Spleen (tissue), 11 donors: ENCODE measurements around the gene MAPK8IP3. TPM values are rescaled to one million over a fixed set of nuclear protein-coding genes. Genes with fewer than 3 reads are reported as not detected.
A peak's percentile ranks its signal among the peaks of the same experiment; 100 is the strongest.

ENCODE experiments used
- DNase-seq: peaks from one replicate; pipeline ENCODE4 v3.0.0-alpha.2; 2020
- H3K27ac ChIP-seq, 8 donors: fragments of 200-600 bp; sonication (generic) in 7 of 8; 1 replicate in 4 of 8; 2 replicates in 4 of 8; pipeline versions ENCODE4 v1.5.0 to v1.8.0; 2016 to 2021; ENCODE audit warnings: inconsistent platforms in 4 of 8, mild to moderate bottlenecking in 4 of 8, moderate library complexity in 1 of 8
- H3K27me3 ChIP-seq, 7 donors: fragments of 200-600 bp; sonication (generic) in 6 of 7; replicated peaks in 1 of 7; 1 replicate in 4 of 7; 2 replicates in 3 of 7; pipeline versions ENCODE4 v1.5.0 to v1.8.0; 2016 to 2021; ENCODE audit warnings: inconsistent platforms in 3 of 7, mild to moderate bottlenecking in 1 of 7
- H3K36me3 ChIP-seq, 6 donors: fragments of 200-600 bp; sonication (generic) in 5 of 6; 1 replicate in 4 of 6; 2 replicates in 2 of 6; pipeline versions ENCODE4 v1.5.0 to v1.8.0; 2016 to 2021; ENCODE audit warnings: inconsistent platforms in 2 of 6
- H3K4me1 ChIP-seq, 6 donors: fragments of 200-600 bp; sonication (generic) in 5 of 6; 1 replicate in 3 of 6; 2 replicates in 3 of 6; pipeline versions ENCODE4 v1.5.0 to v1.8.0; 2016 to 2021; ENCODE audit warnings: inconsistent platforms in 3 of 6
- H3K4me3 ChIP-seq, 8 donors: fragments of 200-600 bp; sonication (generic) in 7 of 8; 1 replicate in 4 of 8; 2 replicates in 4 of 8; pipeline versions ENCODE4 v1.5.0 to v1.8.0; 2016 to 2021; ENCODE audit warnings: inconsistent platforms in 4 of 8, mild to moderate bottlenecking in 4 of 8, moderate library complexity in 2 of 8
- H3K9me3 ChIP-seq, 8 donors: fragments of 200-600 bp; sonication (generic) in 7 of 8; 1 replicate in 4 of 8; 2 replicates in 4 of 8; pipeline versions ENCODE4 v1.5.0 to v1.8.0; 2016 to 2021; ENCODE audit warnings: inconsistent platforms in 4 of 8
- CTCF ChIP-seq, 11 experiments: fragments of 200-600 bp in 7 of 11; fragments of 450-650 bp in 4 of 11; sonication (generic) in 4 of 11; IDR thresholded peaks in 8 of 11; conservative IDR thresholded peaks in 3 of 11; 1 replicate in 7 of 11; 2 replicates in 4 of 11; pipeline versions ENCODE4 v1.4.0 to v1.8.0; 2016 to 2021; ENCODE audit warnings: antibody characterized with exemption in 11 of 11, inconsistent platforms in 4 of 11, mild to moderate bottlenecking in 1 of 11
- POLR2A ChIP-seq, 3 donors: fragments of 450-650 bp; IDR thresholded peaks; one replicate each; pipeline ENCODE4 v1.5.1; 2017; ENCODE audit warnings: antibody characterized with exemption in 3 of 3, mild to moderate bottlenecking in 1 of 3
- POLR2AphosphoS5 ChIP-seq, 3 donors: sonication (generic); formaldehyde crosslinking; IDR thresholded peaks; one replicate each; pipeline ENCODE4 v1.5.1; 2017; ENCODE audit warnings: antibody characterized with exemption in 3 of 3
- WGBS, 5 donors: extraction: QIAGEN DNeasy Blood & Tissue Kit in 3 of 5; methylation state at CpG; one replicate each; pipeline versions ENCODE4 v1.1.5 to v1.1.7; 2013 to 2018; 5-methylcytosine and 5-hydroxymethylcytosine counted together
- intact Hi-C: fragments of 100-400 bp; cut with DNase I; formaldehyde crosslinking; loops from one replicate; pipeline ENCODE4 v1.15.0; 2023; ENCODE audit warnings: low total_unique reads
- polyA plus RNA-seq, 3 donors: library from polyadenylated mRNA; stranded (reverse); fragments of 200-250 nt; gene quantifications; one replicate each; pipeline ENCODE4 v1.2.1, GENCODE V29; 2013
- total RNA-seq, 7 donors: library from RNA; depleted of rRNA in 3 of 7; stranded (reverse); fragments of >200 nt in 3 of 7; fragmentation: NEBNext Ultra II Directional in 4 of 7; extraction: Animal tissue kit (Norgen Biotek cat#: 25700) in 4 of 7; gene quantifications; one replicate each; pipeline versions ENCODE4 v1.1.0 to v1.2.1, GENCODE V29; 2016 to 2021
- donor health status: healthy with polysubstance abuse.
- donor health status: DM: no; HTN: no; CAD: no; lungs with moderate emphysema.
- donor health status: DM: no; HTN: no; CAD: no.
- donor health status: Bipolar disorder and iron deficiency.
- donor health status: healthy.
- donor health status: DM: no; HTN: no; CAD: no.
- donor health status: DM: yes; HTN: yes; CAD: no.

Gene MAPK8IP3
- total and polyA plus RNA-seq, 10 donors = 27.2 to 134 (median 114) TPM

DNA sequence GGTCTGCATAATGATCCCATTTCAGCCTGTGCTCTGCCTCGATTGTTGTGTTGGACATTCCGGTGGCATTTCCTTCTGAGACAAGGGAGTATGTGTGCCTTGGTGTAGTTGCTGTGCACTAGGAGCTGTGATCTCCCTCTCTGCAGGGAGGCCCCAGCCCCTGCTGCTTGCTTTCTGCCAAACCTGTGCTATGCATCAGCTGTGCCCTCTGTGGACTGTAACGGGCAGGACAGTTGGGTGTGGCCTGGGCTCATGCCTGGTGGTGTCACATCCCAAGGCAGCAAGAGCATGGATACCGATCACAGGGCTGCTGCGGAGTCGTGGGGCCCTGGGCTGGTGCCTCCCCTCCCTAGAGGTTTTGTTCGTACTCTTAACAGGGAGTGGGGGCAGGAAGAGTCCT is 31.7 kb upstream of the MAPK8IP3 start:
- Histone ChIP-seq H3K27me3 (no peaks in the 10 kb centered on the region), H3K36me3 (peaks cover 2 to 70% (median 58%) of the 10 kb centered on the region in 6 donors), H3K4me3 (no peak overlapping the region), H3K4me1 (peaks cover 10 to 20% (median 16%) of the 10 kb centered on the region in 6 donors), H3K27ac (no peak overlapping the region), H3K9me3 (no peaks in the 10 kb centered on the region)
- intact Hi-C loops = no loop called here
- no peak for TF ChIP-seq CTCF (IDR thresholded peaks at IDR 0.05 in 8 of 11, conservative IDR thresholded peaks at IDR 0.05 in 3 of 11)
- no peak for TF ChIP-seq POLR2AphosphoS5 (IDR thresholded peaks at IDR 0.05)
- TF ChIP-seq POLR2A (IDR thresholded peaks at IDR 0.05) = no peak
- no peak for DNase-seq
- WGBS, 5 donors = 83 to 91% (median 90%) methylated on average over 7 of the region's 7 CpGs

DNA sequence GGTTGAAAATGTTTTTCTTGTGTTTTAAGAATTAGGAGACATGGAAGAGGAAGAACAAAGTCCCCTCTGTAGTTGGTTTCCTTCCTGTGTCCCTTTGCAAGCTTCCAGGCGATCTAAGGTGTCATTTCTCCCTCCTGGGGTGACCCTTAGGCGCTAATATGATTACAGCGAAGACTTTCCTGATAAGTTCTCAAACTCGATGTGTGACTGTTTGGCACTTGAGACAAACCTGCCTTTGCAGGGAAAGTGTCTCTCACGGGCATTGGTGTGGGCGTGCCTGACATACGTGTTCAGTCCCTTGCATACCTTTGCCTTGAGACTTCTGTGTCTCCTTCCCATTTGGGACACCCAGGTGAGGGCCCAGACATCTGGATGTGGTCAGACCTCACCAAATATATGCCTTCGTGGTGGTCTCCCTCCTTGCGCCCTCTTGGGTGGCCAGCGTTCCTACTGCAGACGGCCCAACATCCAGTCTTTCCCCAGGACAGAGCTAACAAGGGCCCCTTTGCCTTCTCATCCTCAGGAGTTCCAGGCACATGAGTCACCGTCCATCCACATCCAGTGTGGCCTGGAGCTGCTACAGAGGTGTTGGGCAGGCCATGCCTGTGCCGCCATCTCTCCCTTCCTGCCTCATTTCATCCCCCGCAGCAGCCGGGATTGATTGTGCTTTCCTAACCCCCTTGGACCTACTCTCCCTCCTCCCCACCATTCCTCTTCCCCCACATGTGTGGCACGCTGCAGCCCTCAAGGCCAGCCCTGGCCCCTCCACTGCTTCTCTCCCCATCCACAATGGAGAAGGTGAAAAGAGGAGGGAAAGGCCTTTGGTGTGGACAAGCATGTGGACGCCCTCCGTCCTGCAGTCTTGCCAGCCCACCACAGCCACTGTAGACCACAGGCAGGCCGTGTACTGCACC is 31.0 kb upstream of the MAPK8IP3 start:
- no peaks in the 10 kb centered on the region for H3K9me3 ChIP-seq
- TF ChIP-seq CTCF (IDR thresholded peaks at IDR 0.05 in 8 of 11, conservative IDR thresholded peaks at IDR 0.05 in 3 of 11) = no peak
- H3K4me3 ChIP-seq = no peak overlapping the region
- DNase-seq = peak; percentile 56
- no peak overlapping the region for H3K27ac ChIP-seq
- peaks cover 15 to 27% (median 22%) of the 10 kb centered on the region in 6 donors for H3K4me1 ChIP-seq
- no peaks in the 10 kb centered on the region for H3K27me3 ChIP-seq
- 90 to 95% (median 93%) methylated on average over 18 to 19 of the region's 19 CpGs for WGBS, 5 donors
- intact Hi-C loops = no loop called here
- peaks cover 2 to 63% (median 51%) of the 10 kb centered on the region in 6 donors for H3K36me3 ChIP-seq

GRCh38 chr16:1676661-1677060 is 29.3 kb upstream of the MAPK8IP3 start:
- TF ChIP-seq CTCF (IDR thresholded peaks at IDR 0.05 in 8 of 11, conservative IDR thresholded peaks at IDR 0.05 in 3 of 11) (no peak), POLR2AphosphoS5 (IDR thresholded peaks at IDR 0.05) (no peak), POLR2A (IDR thresholded peaks at IDR 0.05) (no peak)
- no peaks in the 10 kb centered on the region for H3K9me3 ChIP-seq
- no peak overlapping the region for H3K27ac ChIP-seq
- no peaks in the 10 kb centered on the region for H3K27me3 ChIP-seq
- intact Hi-C loops = no loop called here
- peaks cover 16 to 40% (median 22%) of the 10 kb centered on the region in 6 donors for H3K4me1 ChIP-seq
- no peak for DNase-seq
- H3K36me3 ChIP-seq = peaks cover 0 to 46% (median 36%) of the 10 kb centered on the region in 6 donors
- no peak overlapping the region for H3K4me3 ChIP-seq
- 90 to 96% (median 93%) methylated on average over 12 of the region's 12 CpGs for WGBS, 5 donors

DNA sequence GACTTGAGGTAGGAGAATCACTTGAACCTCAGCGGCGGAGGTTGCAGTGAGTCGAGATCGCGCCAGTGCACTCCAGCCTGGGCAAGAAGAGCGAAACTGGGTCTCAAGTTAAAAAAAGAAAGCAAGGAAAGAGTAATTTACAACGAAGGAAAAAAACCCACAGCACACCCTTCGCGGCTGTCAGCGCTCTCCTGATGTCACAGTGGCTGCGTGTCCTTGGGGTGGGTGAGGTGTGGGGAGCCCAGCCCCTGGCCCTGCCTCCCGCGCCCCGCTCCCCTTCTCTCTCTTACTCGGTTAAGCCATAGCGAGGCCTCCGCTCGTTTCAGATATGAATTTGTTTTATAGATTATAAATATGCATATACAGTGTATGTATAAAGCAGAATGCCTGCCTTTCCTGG is 28.7 kb upstream of the MAPK8IP3 start:
- Histone ChIP-seq H3K36me3 (peaks cover 0 to 39% (median 29%) of the 10 kb centered on the region in 6 donors), H3K27ac (peak overlapping the region in 5 of 8 donors; percentile 70 to 87 (median 85)), H3K4me3 (peak overlapping the region in 6 of 8 donors; percentile 75 to 94 (median 85)), H3K27me3 (no peaks in the 10 kb centered on the region), H3K9me3 (no peaks in the 10 kb centered on the region), H3K4me1 (peaks cover 16 to 44% (median 22%) of the 10 kb centered on the region in 6 donors)
- 84 to 89% (median 89%) methylated on average over 18 of the region's 18 CpGs for WGBS, 5 donors
- intact Hi-C loops = no loop called here
- DNase-seq = no peak
- TF ChIP-seq CTCF (IDR thresholded peaks at IDR 0.05 in 8 of 11, conservative IDR thresholded peaks at IDR 0.05 in 3 of 11) = no peak
- no peak for TF ChIP-seq POLR2AphosphoS5 (IDR thresholded peaks at IDR 0.05)
